Esophagus squamous epithelium (tissue), 4 donors: Measurements from ENCODE around the gene FMN2.

Source experiments
- POLR2A ChIP-seq, 4 donors: fragments of 450-650 bp; IDR thresholded peaks; one replicate each; pipeline ENCODE4 v1.6.1; 2017; ENCODE audit warnings: antibody characterized with exemption in 4 of 4, mild to moderate bottlenecking in 4 of 4, moderate library complexity in 3 of 4
- TF ChIP-seq, protein P1 (sequence below), 6 experiments: fragments of 450-650 bp in 4 of 6; fragments of 200-600 bp in 2 of 6; sonication (generic) in 2 of 6; IDR thresholded peaks; one replicate each; pipeline ENCODE4 v1.5.1; 2016 to 2019; ENCODE audit warnings: antibody characterized with exemption in 6 of 6, mild to moderate bottlenecking in 4 of 6, moderate library complexity in 4 of 6

DNA sequence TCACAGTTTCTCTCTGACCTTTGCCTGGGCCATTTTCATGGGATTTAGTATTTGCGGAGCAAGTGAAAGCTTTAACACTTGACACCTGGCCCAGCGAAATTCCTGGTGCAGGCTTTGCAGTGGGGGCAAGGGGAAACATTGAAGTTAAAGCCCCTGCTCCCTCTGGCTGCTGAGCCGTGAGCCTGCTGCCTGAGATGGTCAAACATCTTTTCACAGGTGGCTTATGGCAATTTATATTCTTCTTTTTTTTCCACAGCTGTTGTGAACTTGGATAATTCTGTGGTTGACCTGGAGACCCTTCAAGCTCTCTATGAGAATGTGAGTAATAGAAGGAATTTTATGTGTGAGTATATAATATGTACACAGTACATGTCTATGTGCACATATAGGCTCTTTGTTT lies 202.9 kb downstream of the FMN2 start:
- TF ChIP-seq, protein P1, sequence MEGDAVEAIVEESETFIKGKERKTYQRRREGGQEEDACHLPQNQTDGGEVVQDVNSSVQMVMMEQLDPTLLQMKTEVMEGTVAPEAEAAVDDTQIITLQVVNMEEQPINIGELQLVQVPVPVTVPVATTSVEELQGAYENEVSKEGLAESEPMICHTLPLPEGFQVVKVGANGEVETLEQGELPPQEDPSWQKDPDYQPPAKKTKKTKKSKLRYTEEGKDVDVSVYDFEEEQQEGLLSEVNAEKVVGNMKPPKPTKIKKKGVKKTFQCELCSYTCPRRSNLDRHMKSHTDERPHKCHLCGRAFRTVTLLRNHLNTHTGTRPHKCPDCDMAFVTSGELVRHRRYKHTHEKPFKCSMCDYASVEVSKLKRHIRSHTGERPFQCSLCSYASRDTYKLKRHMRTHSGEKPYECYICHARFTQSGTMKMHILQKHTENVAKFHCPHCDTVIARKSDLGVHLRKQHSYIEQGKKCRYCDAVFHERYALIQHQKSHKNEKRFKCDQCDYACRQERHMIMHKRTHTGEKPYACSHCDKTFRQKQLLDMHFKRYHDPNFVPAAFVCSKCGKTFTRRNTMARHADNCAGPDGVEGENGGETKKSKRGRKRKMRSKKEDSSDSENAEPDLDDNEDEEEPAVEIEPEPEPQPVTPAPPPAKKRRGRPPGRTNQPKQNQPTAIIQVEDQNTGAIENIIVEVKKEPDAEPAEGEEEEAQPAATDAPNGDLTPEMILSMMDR (IDR thresholded peaks at IDR 0.05) = no peak
- no peak for TF ChIP-seq POLR2A (IDR thresholded peaks at IDR 0.05)
